Measurements from ENCODE around the gene ABCA4.
A peak's percentile ranks its signal among the peaks of the same experiment; 100 is the strongest.

The ABCA4 gene

GRCh38 chr1:94025383-94026340 is 95.3 kb downstream of the ABCA4 start:
- Histone ChIP-seq H3K36me3 (ENCODE audit: insufficient read depth, low read length) (no peaks in the 10 kb centered on the region), H3K9ac (ENCODE audit: insufficient read length) (peak overlapping the region; percentile 17), H3K4me3 (no peak overlapping the region), H3K27ac (no peak overlapping the region), H3K9me3 (ENCODE audit: low read depth, low read length) (no peaks in the 10 kb centered on the region)
- DNase-seq (ENCODE audit: low read depth, low spot score) = no peak
- TF ChIP-seq EZH2 (IDR thresholded peaks at IDR 0.05) (no peak), POLR2AphosphoS5 (IDR thresholded peaks at IDR 0.05; ENCODE audit: borderline replicate concordance, low read depth, low read length) (no peak), FOXP2 (optimal IDR thresholded peaks at IDR 0.05; ENCODE audit: control extremely low read depth, extremely low read length, insufficient read depth) (no peak)

DNA sequence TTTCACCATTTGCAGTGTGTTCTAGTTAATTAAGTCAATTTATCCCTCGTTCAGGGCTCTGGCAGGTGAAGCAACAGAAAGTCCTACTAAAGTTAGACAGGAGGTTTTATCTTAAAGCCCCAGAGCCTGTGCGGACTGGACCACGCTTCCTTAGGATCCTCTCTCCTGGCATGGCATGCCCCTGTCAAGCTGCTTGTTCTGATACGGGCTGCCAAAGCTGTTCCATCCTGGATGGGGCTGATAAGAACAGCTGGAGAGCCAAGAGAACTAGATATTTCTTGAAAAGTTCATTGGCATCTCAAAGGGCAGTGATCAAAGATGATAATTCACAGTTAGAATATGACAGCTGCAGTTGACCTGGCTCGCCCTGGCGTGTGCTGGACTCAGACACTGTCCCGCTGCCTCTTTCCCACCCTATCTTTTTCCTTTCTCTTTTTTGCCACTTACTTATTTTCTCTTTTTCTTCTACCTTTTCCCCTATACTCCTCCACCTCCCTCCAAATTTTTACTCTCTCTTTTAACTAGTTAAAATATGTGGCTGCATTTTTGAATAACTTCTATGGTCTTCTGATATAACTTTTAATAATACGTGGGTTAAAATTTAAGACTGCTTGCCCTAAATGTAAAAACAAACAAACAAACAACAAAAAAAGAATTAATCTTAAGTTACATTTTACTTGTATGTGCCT is 96.7 kb downstream of the ABCA4 start:
- Histone ChIP-seq H3K27ac (no peak overlapping the region), H3K36me3 (ENCODE audit: insufficient read depth, low read length) (no peaks in the 10 kb centered on the region), H3K4me3 (no peak overlapping the region), H3K9ac (ENCODE audit: insufficient read length) (no peak overlapping the region), H3K9me3 (ENCODE audit: low read depth, low read length) (no peaks in the 10 kb centered on the region)
- TF ChIP-seq POLR2AphosphoS5 (IDR thresholded peaks at IDR 0.05; ENCODE audit: borderline replicate concordance, low read depth, low read length) = no peak
- TF ChIP-seq EZH2 (IDR thresholded peaks at IDR 0.05) = no peak
- TF ChIP-seq FOXP2 (optimal IDR thresholded peaks at IDR 0.05; ENCODE audit: control extremely low read depth, extremely low read length, insufficient read depth) = no peak
- no peak for DNase-seq (ENCODE audit: low read depth, low spot score)

DNA sequence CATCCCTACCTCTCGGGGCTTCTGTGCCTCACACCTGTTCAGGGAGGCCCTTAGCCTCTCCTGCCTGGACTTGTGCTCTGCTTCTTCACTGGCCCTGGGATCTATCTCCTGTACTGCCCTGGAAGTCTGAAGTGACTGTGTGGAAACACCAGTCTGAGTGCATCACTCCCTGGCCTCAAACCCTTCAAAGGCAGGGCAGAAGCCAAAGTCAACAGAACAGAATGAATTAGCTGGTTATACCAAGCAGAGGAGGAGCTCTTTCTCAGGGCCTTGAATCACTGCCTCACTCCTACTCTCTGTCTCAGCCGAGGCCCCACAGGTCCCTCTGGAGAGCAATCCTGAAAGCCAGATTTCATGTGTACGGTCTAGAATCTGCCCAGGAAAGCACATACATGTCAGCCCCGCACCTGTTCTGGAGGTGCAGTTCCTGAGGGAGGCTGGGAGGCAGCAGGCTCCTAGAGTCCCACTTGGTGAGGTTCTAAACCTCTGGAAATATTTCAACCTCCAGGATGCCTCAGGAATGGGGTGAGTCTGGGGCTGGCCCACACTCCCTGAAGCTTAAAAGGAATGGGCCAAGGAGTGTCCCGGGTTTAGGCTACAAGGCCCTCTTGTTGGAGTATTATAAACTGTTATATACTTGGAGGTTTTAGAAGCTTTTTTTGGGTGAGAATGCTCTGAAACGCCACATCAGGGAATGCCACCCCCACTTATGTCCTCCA is 98.3 kb downstream of the ABCA4 start:
- DNase-seq (ENCODE audit: low read depth, low spot score) = no peak
- H3K4me3 ChIP-seq = no peak overlapping the region
- H3K36me3 ChIP-seq (ENCODE audit: insufficient read depth, low read length) = no peaks in the 10 kb centered on the region
- no peak for TF ChIP-seq FOXP2 (optimal IDR thresholded peaks at IDR 0.05; ENCODE audit: control extremely low read depth, extremely low read length, insufficient read depth)
- TF ChIP-seq EZH2 (IDR thresholded peaks at IDR 0.05) = no peak
- no peak for TF ChIP-seq POLR2AphosphoS5 (IDR thresholded peaks at IDR 0.05; ENCODE audit: borderline replicate concordance, low read depth, low read length)
- H3K9me3 ChIP-seq (ENCODE audit: low read depth, low read length) = no peaks in the 10 kb centered on the region
- H3K9ac ChIP-seq (ENCODE audit: insufficient read length) = no peak overlapping the region
- H3K27ac ChIP-seq = no peak overlapping the region

DNA sequence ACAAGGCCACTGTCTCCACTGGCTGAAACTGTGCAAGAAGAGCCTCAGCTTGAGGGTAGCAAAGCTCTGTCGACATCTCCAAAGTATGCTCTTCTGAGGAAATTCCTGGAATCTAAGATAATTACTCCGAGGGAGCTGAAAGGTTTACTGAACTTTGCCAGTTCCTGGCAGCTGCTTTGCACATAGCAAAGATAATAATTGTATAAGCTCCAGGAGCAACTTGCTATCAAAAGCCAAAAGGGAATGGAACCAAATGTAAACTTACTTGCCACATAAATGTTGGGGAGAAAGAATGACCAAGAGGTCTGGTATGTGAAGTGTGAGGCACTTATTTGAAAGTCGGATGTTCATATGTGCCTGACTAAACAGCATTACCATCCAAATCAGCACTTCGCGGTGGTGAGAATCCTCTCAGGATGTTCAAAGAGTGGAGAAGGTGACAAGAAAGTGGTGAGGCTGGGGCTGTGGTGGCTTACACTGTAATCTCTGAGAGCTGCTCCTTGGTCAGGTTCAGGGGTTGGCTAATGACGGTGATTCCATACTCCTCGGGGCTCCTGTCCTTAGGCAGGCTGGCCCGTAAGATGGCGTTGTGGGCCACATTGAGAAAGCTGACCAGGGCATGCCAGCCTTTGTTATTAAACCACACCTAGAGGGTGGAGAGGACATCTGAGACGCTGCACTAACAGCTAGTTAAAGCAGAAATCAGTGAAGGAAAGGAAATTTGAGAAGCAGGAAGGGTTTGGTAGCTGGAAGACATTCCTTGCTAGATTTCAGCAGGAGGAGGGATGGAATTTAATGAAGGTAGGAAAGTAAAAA is 100.0 kb downstream of the ABCA4 start:
- no peak overlapping the region for H3K9ac ChIP-seq (ENCODE audit: insufficient read length)
- H3K27ac ChIP-seq = no peak overlapping the region
- no peaks in the 10 kb centered on the region for H3K9me3 ChIP-seq (ENCODE audit: low read depth, low read length)
- no peaks in the 10 kb centered on the region for H3K36me3 ChIP-seq (ENCODE audit: insufficient read depth, low read length)
- no peak overlapping the region for H3K4me3 ChIP-seq
- no peak for DNase-seq (ENCODE audit: low read depth, low spot score)
- TF ChIP-seq FOXP2 (optimal IDR thresholded peaks at IDR 0.05; ENCODE audit: control extremely low read depth, extremely low read length, insufficient read depth) = no peak
- TF ChIP-seq POLR2AphosphoS5 (IDR thresholded peaks at IDR 0.05; ENCODE audit: borderline replicate concordance, low read depth, low read length) = no peak
- TF ChIP-seq EZH2 (IDR thresholded peaks at IDR 0.05) = no peak

DNA sequence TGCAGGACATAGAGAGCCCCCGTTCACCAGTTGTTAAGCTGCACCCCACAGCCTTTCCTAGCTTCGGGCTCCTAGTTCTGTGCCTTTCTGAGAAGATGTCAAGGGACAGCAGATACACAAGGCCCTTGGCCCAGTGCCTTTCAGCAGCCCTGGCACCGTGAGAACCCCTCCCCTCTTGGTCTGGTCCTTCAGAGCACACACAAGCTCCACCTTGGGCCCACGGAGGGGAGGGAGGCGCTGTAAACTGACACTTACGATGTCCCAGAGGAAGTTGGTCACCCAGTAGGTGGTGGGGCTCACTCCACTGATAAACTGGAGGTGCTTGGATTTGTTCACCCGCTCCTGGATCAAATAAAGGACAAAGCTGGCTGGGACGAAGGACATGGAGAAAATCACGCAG is 101.6 kb downstream of the ABCA4 start:
- H3K9me3 ChIP-seq (ENCODE audit: low read depth, low read length) = no peaks in the 10 kb centered on the region
- no peaks in the 10 kb centered on the region for H3K36me3 ChIP-seq (ENCODE audit: insufficient read depth, low read length)
- H3K27ac ChIP-seq = no peak overlapping the region
- TF ChIP-seq EZH2 (IDR thresholded peaks at IDR 0.05) = no peak
- TF ChIP-seq POLR2AphosphoS5 (IDR thresholded peaks at IDR 0.05; ENCODE audit: borderline replicate concordance, low read depth, low read length) = no peak
- TF ChIP-seq FOXP2 (optimal IDR thresholded peaks at IDR 0.05; ENCODE audit: control extremely low read depth, extremely low read length, insufficient read depth) = no peak
- H3K4me3 ChIP-seq = no peak overlapping the region
- no peak overlapping the region for H3K9ac ChIP-seq (ENCODE audit: insufficient read length)
- DNase-seq (ENCODE audit: low read depth, low spot score) = no peak

GRCh38 chr1:94017155-94017829 is 103.7 kb downstream of the ABCA4 start:
- Histone ChIP-seq H3K4me3 (no peak overlapping the region), H3K9me3 (ENCODE audit: low read depth, low read length) (no peaks in the 10 kb centered on the region), H3K27ac (no peak overlapping the region), H3K9ac (ENCODE audit: insufficient read length) (no peak overlapping the region), H3K36me3 (ENCODE audit: insufficient read depth, low read length) (no peaks in the 10 kb centered on the region)
- DNase-seq (ENCODE audit: low read depth, low spot score) = no peak
- TF ChIP-seq POLR2AphosphoS5 (IDR thresholded peaks at IDR 0.05; ENCODE audit: borderline replicate concordance, low read depth, low read length) (no peak), EZH2 (IDR thresholded peaks at IDR 0.05) (no peak), FOXP2 (optimal IDR thresholded peaks at IDR 0.05; ENCODE audit: control extremely low read depth, extremely low read length, insufficient read depth) (no peak)

GRCh38 chr1:94015489-94015817 is 105.5 kb downstream of the ABCA4 start:
- no peak overlapping the region for H3K27ac ChIP-seq
- no peak overlapping the region for H3K9ac ChIP-seq (ENCODE audit: insufficient read length)
- no peaks in the 10 kb centered on the region for H3K9me3 ChIP-seq (ENCODE audit: low read depth, low read length)
- TF ChIP-seq FOXP2 (optimal IDR thresholded peaks at IDR 0.05; ENCODE audit: control extremely low read depth, extremely low read length, insufficient read depth) (no peak), POLR2AphosphoS5 (IDR thresholded peaks at IDR 0.05; ENCODE audit: borderline replicate concordance, low read depth, low read length) (no peak), EZH2 (IDR thresholded peaks at IDR 0.05) (no peak)
- no peak for DNase-seq (ENCODE audit: low read depth, low spot score)
- no peak overlapping the region for H3K4me3 ChIP-seq
- H3K36me3 ChIP-seq (ENCODE audit: insufficient read depth, low read length) = no peaks in the 10 kb centered on the region

Data from SK-N-MC (cell line).